NCI-H1105 (cell line): ENCODE measurements around the gene ORAI3.

Source experiments
- DNase-seq: peaks from one replicate; lab custom pipeline; 2025; lab: John Stamatoyannopoulos, UW

ORAI3 gene

GRCh38 chr16:30948667-30949649 lies at the start of gene ORAI3:
TSS of gene ORAI3 (plus strand) at chr16:30949068. CDS start at chr16:30949290, 222 bp downstream.
- DNase-seq = no peak

DNA sequence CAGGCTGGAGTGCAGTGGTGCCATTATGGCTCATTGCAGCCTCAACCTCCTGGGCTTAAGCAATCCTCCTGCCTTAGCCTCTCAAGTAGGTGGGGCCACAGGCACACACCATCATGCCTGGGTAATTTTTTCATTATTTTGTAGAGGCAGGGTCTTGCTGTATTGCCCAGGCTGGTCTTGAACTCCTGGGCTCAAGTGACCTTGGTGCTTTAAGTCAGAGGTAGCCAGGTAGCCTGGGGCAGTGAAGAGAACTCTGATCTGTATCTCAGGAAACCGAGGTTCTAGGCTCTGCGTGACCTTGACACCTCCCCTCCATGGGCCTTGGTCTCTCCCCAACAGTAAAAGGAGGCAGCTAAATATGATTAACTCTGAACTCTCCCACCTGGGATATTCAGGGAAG lies 49.1 kb upstream of the ORAI3 start:
- no peak for DNase-seq

DNA sequence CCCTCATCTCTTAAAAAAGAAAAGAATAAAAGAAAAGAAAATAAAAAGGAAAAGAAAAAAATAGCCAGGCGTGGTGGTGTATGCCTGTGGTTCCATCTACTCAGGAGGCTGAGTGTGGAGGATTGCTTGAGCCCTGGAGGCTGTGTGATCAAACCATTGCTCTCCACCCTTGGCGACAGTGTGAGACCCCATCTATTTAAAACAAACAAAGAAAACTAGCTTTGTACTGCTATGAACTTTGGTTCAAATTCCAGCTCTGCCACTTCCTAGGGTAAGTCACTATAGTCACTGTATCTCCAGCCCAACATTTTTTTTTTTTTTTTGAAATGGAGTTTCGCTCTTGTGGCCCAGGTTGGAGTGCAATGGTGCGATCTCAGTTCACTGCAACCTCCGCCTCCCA lies 48.3 kb upstream of the ORAI3 start:
- no peak for DNase-seq

GRCh38 chr16:30901201-30902028 lies 47.5 kb upstream of the ORAI3 start:
- DNase-seq = no peak

DNA sequence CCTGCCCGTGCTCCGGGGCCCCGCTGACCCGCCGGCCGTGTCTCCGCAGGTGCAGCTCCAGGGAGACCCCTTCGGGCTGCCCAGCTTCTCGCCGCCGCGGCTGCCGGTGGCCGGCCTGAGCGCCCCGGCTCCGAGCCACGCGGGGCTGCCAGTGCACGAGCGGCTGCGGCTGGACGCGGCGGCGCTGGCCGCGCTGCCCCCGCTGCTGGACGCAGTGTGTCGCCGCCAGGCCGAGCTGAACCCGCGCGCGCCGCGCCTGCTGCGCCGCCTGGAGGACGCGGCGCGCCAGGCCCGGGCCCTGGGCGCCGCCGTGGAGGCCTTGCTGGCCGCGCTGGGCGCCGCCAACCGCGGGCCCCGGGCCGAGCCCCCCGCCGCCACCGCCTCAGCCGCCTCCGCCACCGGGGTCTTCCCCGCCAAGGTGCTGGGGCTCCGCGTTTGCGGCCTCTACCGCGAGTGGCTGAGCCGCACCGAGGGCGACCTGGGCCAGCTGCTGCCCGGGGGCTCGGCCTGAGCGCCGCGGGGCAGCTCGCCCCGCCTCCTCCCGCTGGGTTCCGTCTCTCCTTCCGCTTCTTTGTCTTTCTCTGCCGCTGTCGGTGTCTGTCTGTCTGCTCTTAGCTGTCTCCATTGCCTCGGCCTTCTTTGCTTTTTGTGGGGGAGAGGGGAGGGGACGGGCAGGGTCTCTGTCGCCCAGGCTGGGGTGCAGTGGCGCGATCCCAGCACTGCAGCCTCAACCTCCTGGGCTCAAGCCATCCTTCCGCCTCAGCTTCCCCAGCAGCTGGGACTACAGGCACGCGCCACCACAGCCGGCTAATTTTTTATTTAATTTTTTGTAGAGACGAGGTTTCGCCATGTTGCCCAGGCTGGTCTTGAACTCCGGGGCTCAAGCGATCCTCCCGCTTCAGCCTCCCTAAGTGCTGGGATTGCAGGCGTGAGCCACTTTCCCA lies 46.6 kb upstream of the ORAI3 start:
- no peak for DNase-seq

GRCh38 chr16:30903002-30903401 lies 45.9 kb upstream of the ORAI3 start:
- no peak for DNase-seq

- no peak for DNase-seq
Measured at GRCh38 chr16:30903596-30903995, 45.3 kb upstream of the ORAI3 start.

GRCh38 chr16:30904114-30904780 lies 44.6 kb upstream of the ORAI3 start:
- DNase-seq = no peak

- no peak for DNase-seq
Measured at GRCh38 chr16:30907064-30907463, 41.8 kb upstream of the ORAI3 start.

- DNase-seq = no peak
Measured at GRCh38 chr16:30910427-30911029, 38.3 kb upstream of the ORAI3 start.

- DNase-seq = no peak
Measured at GRCh38 chr16:30912794-30913412, 36.0 kb upstream of the ORAI3 start.

GRCh38 chr16:30914830-30915229 lies 34.0 kb upstream of the ORAI3 start:
- no peak for DNase-seq

GRCh38 chr16:30918614-30919013 lies 30.3 kb upstream of the ORAI3 start:
- DNase-seq = no peak

GRCh38 chr16:30920891-30921290 lies 28.0 kb upstream of the ORAI3 start:
- no peak for DNase-seq

GRCh38 chr16:30921459-30921747 lies 27.5 kb upstream of the ORAI3 start:
- DNase-seq = no peak

- DNase-seq = peak; percentile 91
Measured at GRCh38 chr16:30921748-30922419, 27.0 kb upstream of the ORAI3 start.

DNA sequence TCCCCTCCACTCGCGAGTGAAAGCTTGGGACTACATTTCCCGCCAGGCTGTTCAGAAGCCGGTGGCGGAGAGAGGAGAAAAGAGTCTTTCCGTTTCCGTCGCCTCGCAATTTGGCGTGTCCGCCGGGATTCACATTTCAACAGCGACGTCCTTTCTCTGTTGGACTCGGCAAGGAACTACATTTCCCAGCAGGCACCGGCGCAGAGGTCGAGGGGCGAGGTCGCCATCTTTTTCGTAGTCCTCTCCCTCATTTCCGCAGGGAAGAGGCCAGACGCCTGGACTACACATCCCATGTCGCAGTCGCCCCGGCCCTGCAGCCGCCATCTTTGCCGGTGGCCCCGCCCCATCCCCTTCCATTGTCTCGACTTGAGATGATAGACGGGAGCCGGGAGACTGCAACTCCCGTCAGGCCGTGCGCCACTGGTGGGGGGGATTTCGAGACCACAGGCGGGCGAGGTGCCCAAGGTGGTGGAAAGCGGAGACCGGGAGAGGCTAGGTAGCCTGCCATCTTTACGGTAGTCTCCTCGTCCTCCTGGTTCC lies 26.4 kb upstream of the ORAI3 start:
- peak; percentile 99 for DNase-seq

DNA sequence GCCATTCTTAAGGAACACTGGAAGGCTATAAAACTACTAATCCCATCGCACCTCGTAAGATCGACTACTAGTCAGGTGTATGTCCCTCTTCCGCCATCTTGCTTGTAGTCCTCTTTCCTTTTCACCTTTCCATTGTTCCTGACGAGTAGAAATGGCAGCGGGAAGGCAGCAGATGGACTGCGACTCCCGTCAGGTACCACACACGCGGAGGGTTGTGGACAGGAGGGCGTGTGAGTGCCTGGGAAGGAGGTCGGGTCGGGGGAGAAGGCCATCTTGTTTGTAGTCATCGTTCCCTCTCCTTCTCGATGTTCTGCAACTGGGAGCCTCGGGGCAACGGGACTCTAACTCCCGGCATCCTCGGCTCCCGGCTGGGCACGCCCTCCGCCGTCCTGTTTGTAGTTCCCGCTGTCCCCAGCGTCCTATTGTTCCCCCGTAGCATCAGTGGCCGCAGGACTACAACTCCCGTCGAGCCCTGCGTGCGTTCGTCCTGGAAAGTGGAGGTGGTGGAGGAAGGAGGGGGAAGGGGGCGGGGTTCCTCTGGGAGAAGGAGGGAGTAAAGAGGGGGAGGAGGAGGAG lies 25.8 kb upstream of the ORAI3 start:
- DNase-seq = peak; percentile 98

- no peak for DNase-seq
Measured at GRCh38 chr16:30923554-30924075, 25.3 kb upstream of the ORAI3 start, which contains the start of gene FBXL19. TSS of gene FBXL19 (plus strand) at chr16:30923572. CDS start at chr16:30925755, 2,183 bp downstream.
